IMR-90 (cell line): ENCODE measurements around the gene CDH1. TPM values are rescaled to one million over a fixed set of nuclear protein-coding genes. Genes with fewer than 3 reads are reported as not detected.

ENCODE experiments used
- ATAC-seq: fragments of 200-7000 bp; cut with Tn5 transposase; 2 replicates; pipeline ENCODE4 v1.9.1; 2020; ENCODE audit warnings: low read depth, mild to moderate bottlenecking, moderate library complexity
- BruUV-seq: library from RNA; stranded (reverse); fragments of 400-500 nt; replicated peaks from 2 replicates; lab custom pipeline; 2021; lab: Mats Ljungman, UMichigan
- CTCF ChIA-PET: fragments of 300-600 bp; formaldehyde crosslinking; extraction: SDS; loops from one replicate; lab custom pipeline; 2021; ENCODE audit warnings: antibody characterized with exemption; lab: Yijun Ruan, JAX
- POLR2A ChIA-PET: fragments of 300-600 bp; sonication (Branson Sonifier 250); formaldehyde crosslinking; loops from one replicate; lab custom pipeline; 2022; ENCODE audit warnings: antibody characterized with exemption; ENCODE audit not compliant: unreplicated experiment; lab: Charles Lee
- DNase-seq: peaks from one replicate; pipeline ENCODE4 v3.0.0; 2013
- H2AFZ ChIP-seq: replicated peaks from 2 replicates; pipeline ENCODE3; 2013; ENCODE audit warnings: low read length, mild to moderate bottlenecking; ENCODE audit not compliant: poor library complexity
- H2AK5ac ChIP-seq: 2 replicates; pipeline ENCODE4 v1.6.1; 2013; ENCODE audit warnings: low read depth, low read length, inconsistent platforms
- H2AK9ac ChIP-seq: replicated peaks from 2 replicates; pipeline ENCODE3; 2013; ENCODE audit warnings: mild to moderate bottlenecking, low read depth, low read length, moderate library complexity; ENCODE audit not compliant: poor library complexity
- H2BK120ac ChIP-seq: 2 replicates; pipeline ENCODE4 v1.6.1; 2013; ENCODE audit warnings: low read depth, low read length, inconsistent platforms
- H2BK15ac ChIP-seq: 3 replicates; pipeline ENCODE4 v1.6.1; 2013; ENCODE audit warnings: low read depth, low read length, inconsistent platforms
- H2BK20ac ChIP-seq: 2 replicates; pipeline ENCODE4 v1.6.1; 2013; ENCODE audit warnings: low read depth, mild to moderate bottlenecking, inconsistent platforms, low read length, moderate library complexity
- H2BK5ac ChIP-seq: 2 replicates; pipeline ENCODE4 v1.6.1; 2013; ENCODE audit warnings: mild to moderate bottlenecking, low read depth, low read length, inconsistent platforms; ENCODE audit not compliant: poor library complexity, severe bottlenecking
- H3K14ac ChIP-seq: replicated peaks from 2 replicates; pipeline ENCODE4 v1.6.1; 2013; ENCODE audit warnings: low read depth, low read length, inconsistent platforms
- H3K18ac ChIP-seq: 2 replicates; pipeline ENCODE4 v1.6.1; 2013; ENCODE audit warnings: low read depth, low read length, control low read depth
- H3K23ac ChIP-seq: 2 replicates; pipeline ENCODE4 v1.6.1; 2013; ENCODE audit warnings: low read depth, low read length, inconsistent platforms
- H3K27ac ChIP-seq: 2 replicates; pipeline ENCODE4 v1.5.1; 2013; ENCODE audit warnings: mild to moderate bottlenecking, control low read depth, low read length; ENCODE audit not compliant: insufficient read depth
- H3K27me3 ChIP-seq: 2 replicates; pipeline ENCODE4 v1.6.1; 2013; ENCODE audit warnings: low read length; ENCODE audit not compliant: control insufficient read depth, insufficient read depth
- H3K36me3 ChIP-seq: 2 replicates; pipeline ENCODE4 v1.6.1; 2013; ENCODE audit warnings: low read length, mixed read lengths; ENCODE audit not compliant: control insufficient read depth, insufficient read depth
- H3K4ac ChIP-seq: 2 replicates; pipeline ENCODE4 v1.6.1; 2013; ENCODE audit warnings: low read depth, low read length, inconsistent platforms
- H3K4me1 ChIP-seq: 2 replicates; pipeline ENCODE4 v1.6.1; 2013; ENCODE audit warnings: low read length, mixed read lengths; ENCODE audit not compliant: control insufficient read depth, insufficient read depth
- H3K4me2 ChIP-seq: 2 replicates; pipeline ENCODE4 v1.6.1; 2013; ENCODE audit warnings: low read depth, mild to moderate bottlenecking, control low read depth, low read length, moderate library complexity
- H3K4me3 ChIP-seq: 2 replicates; pipeline ENCODE4 v1.5.1; 2013; ENCODE audit warnings: low read depth, mild to moderate bottlenecking, control low read depth, low read length, moderate library complexity; ENCODE audit not compliant: insufficient read depth
- H3K56ac ChIP-seq: 2 replicates; pipeline ENCODE4 v1.6.1; 2013; ENCODE audit warnings: low read length, inconsistent platforms; ENCODE audit not compliant: insufficient read depth; ENCODE audit errors: extremely low read depth
- H3K79me1 ChIP-seq, 2 experiments: 2 replicates each; pipeline ENCODE4 v1.6.1; 2013; ENCODE audit warnings: low read length in 2 of 2, inconsistent platforms in 1 of 2, low read depth in 1 of 2
- H3K9ac ChIP-seq: 2 replicates; pipeline ENCODE4 v1.6.1; 2013; ENCODE audit warnings: low read depth, low read length, control low read depth
- H3K9me1 ChIP-seq: 2 replicates; pipeline ENCODE4 v1.6.1; 2013; ENCODE audit warnings: low read length, inconsistent platforms; ENCODE audit not compliant: insufficient read depth
- H3K9me3 ChIP-seq: 2 replicates; pipeline ENCODE4 v1.6.1; 2013; ENCODE audit warnings: low read length; ENCODE audit not compliant: control insufficient read depth, insufficient read depth
- H4K20me1 ChIP-seq: 2 replicates; pipeline ENCODE4 v1.6.1; 2013; ENCODE audit warnings: low read length, inconsistent platforms; ENCODE audit not compliant: insufficient read depth
- H4K5ac ChIP-seq: 2 replicates; pipeline ENCODE4 v1.6.1; 2013; ENCODE audit warnings: mild to moderate bottlenecking, low read depth, low read length, control low read depth
- H4K8ac ChIP-seq, 2 experiments: 2 replicates each; pipeline ENCODE4 v1.6.1; 2013; ENCODE audit warnings: low read depth in 2 of 2, low read length in 2 of 2, control low read depth in 1 of 2, inconsistent platforms in 1 of 2
- H4K91ac ChIP-seq: 2 replicates; pipeline ENCODE4 v1.6.1; 2013; ENCODE audit warnings: low read depth, low read length, inconsistent platforms; ENCODE audit not compliant: insufficient read depth
- BHLHE40 ChIP-seq: fragments of 150-350 bp; IDR thresholded peaks from 2 replicates; pipeline ENCODE4 v1.6.1; 2016; ENCODE audit warnings: mild to moderate bottlenecking, low read depth, low read length
- CEBPB ChIP-seq: IDR thresholded peaks from 2 replicates; pipeline ENCODE4 v1.6.1; 2012; ENCODE audit warnings: low read depth, low read length, improper control_type of control experiment
- CHD1 ChIP-seq: IDR thresholded peaks from 2 replicates; pipeline ENCODE4 v1.6.1; 2012; ENCODE audit warnings: low read depth, low read length, improper control_type of control experiment
- ELK1 ChIP-seq: fragments of 150-350 bp; IDR thresholded peaks from 2 replicates; pipeline ENCODE4 v1.6.1; 2016; ENCODE audit warnings: low read depth, mild to moderate bottlenecking, low read length, moderate library complexity, borderline replicate concordance
- MAZ ChIP-seq: IDR thresholded peaks from 2 replicates; pipeline ENCODE4 v1.6.1; 2012; ENCODE audit warnings: low read depth, mild to moderate bottlenecking, low read length, improper control_type of control experiment, moderate library complexity, borderline replicate concordance
- POLR2A ChIP-seq: IDR thresholded peaks from 2 replicates; pipeline ENCODE4 v1.6.1; 2012; ENCODE audit warnings: mild to moderate bottlenecking, low read depth, low read length
- RFX5 ChIP-seq: IDR thresholded peaks from 2 replicates; pipeline ENCODE4 v1.8.0; 2012; ENCODE audit warnings: low read depth, mild to moderate bottlenecking, low read length, moderate library complexity
- WGBS, 2 experiments: methylation state at CpG; one replicate each; pipeline versions ENCODE4 v1.1.5 to v1.1.7; 2013; ENCODE audit warnings: missing lambda C conversion rate in 2 of 2; ENCODE audit not compliant: insufficient read length in 1 of 2; ENCODE audit errors: extremely low coverage in 2 of 2; 5-methylcytosine and 5-hydroxymethylcytosine counted together
- dilution Hi-C: fragments of 300-500 bp; cut with HindIII; formaldehyde crosslinking; loops from one replicate; pipeline ENCODE4 v1.14.3; 2018; ENCODE audit warnings: low sequenced_read_pairs; ENCODE audit not compliant: unreplicated experiment
- in situ Hi-C: fragments of 300-500 bp; cut with MboI; formaldehyde crosslinking; loops from 3 replicates; pipeline ENCODE4 v1.14.3; 2019; ENCODE audit warnings: low sequenced_read_pairs, inconsistent platforms, mixed read lengths
- intact Hi-C: fragments of 100-400 bp; cut with micrococcal nuclease; formaldehyde crosslinking; loops from 2 replicates; pipeline ENCODE4 v1.10.0; 2022
- polyA plus RNA-seq, 3 experiments: library from polyadenylated mRNA; depleted of rRNA; stranded (reverse); fragments of >200 nt; gene quantifications; 2 replicates each; pipeline ENCODE4 v1.2.3, GENCODE V29; 2012; ENCODE audit warnings: low replicate concordance in 1 of 3
- total RNA-seq: library from RNA; depleted of rRNA; stranded (reverse); fragments of >200 nt; gene quantifications from 2 replicates; pipeline ENCODE4 v1.2.3, GENCODE V29; 2012
- TF ChIP-seq, protein P1 (sequence below): conservative IDR thresholded peaks from 2 replicates; pipeline ENCODE4 v1.5.1; 2012; ENCODE audit warnings: mild to moderate bottlenecking, low read depth, low read length, improper control_type of control experiment
- TF ChIP-seq, protein P2 (sequence below): fragments of 150-350 bp; IDR thresholded peaks from 2 replicates; pipeline ENCODE4 v1.6.1; 2017; ENCODE audit warnings: mild to moderate bottlenecking, antibody characterized with exemption, low read length, low read depth

Gene CDH1
- total and polyA plus RNA-seq, 2 of the 4 experiments (the other 2 are of a cell fraction): under 0.01 TPM; not detected in 1

DNA sequence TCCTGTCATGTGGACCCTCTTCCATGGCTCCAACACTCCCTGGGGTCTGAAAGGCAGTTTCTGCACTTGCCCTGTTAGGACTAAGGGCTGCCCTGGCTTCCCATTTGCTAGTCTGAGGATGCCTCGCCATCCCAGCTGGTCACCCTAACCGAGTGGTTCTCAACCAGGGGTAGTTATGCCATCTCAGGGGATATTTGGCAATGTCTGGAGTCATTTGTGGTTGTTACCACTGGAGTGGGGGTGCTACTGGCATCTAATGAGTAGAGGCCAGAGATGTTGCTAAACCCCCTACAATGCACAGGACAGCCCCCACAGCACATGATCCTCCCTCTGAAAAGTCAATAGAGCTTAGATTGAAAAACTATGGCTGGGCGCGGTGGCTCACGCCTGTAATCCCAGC, 26.9 kb upstream of the CDH1 start:
- no peak overlapping the region for H3K56ac ChIP-seq
- dilution Hi-C loops: no loop called here
- H3K27ac ChIP-seq: no peak overlapping the region
- H2BK15ac ChIP-seq: no peak overlapping the region
- no peaks in the 10 kb centered on the region for H3K79me1 ChIP-seq
- in situ Hi-C loops: no loop called here
- H3K27me3 ChIP-seq: peaks cover 18% of the 10 kb centered on the region
- no peak overlapping the region for H2BK5ac ChIP-seq
- no peak overlapping the region for H3K23ac ChIP-seq
- H3K18ac ChIP-seq: no peak overlapping the region
- no peak overlapping the region for H2AFZ ChIP-seq
- no TSS peak for BruUV-seq
- H3K14ac ChIP-seq: no peak overlapping the region
- CTCF ChIA-PET: no interaction called here
- H4K20me1 ChIP-seq: no peaks in the 10 kb centered on the region
- H3K9me3 ChIP-seq: no peaks in the 10 kb centered on the region
- ATAC-seq (no peak), DNase-seq (no peak)
- no peak overlapping the region for H4K8ac ChIP-seq
- H3K4me3 ChIP-seq: no peak overlapping the region
- no peak overlapping the region for H4K5ac ChIP-seq
- peaks cover 2% of the 10 kb centered on the region; the same call in 1 of the 2 replicates for H3K4me1 ChIP-seq
- no peak overlapping the region for H2AK9ac ChIP-seq
- intact Hi-C loops: no loop called here
- no peak overlapping the region for H3K4ac ChIP-seq
- no peak overlapping the region for H2BK120ac ChIP-seq
- no peak overlapping the region for H2AK5ac ChIP-seq
- H3K36me3 ChIP-seq: no peaks in the 10 kb centered on the region
- WGBS, 2 experiments: no CpG with 5 or more reads among the region's 5 CpGs
- no peak overlapping the region for H4K91ac ChIP-seq
- POLR2A ChIA-PET: no interaction called here
- no peak overlapping the region for H3K4me2 ChIP-seq
- TF ChIP-seq MAZ (no peak), ELK1 (no peak), BHLHE40 (no peak), RFX5 (no peak), POLR2A (no peak), CEBPB (no peak), CHD1 (no peak)
- TF ChIP-seq, protein P1, sequence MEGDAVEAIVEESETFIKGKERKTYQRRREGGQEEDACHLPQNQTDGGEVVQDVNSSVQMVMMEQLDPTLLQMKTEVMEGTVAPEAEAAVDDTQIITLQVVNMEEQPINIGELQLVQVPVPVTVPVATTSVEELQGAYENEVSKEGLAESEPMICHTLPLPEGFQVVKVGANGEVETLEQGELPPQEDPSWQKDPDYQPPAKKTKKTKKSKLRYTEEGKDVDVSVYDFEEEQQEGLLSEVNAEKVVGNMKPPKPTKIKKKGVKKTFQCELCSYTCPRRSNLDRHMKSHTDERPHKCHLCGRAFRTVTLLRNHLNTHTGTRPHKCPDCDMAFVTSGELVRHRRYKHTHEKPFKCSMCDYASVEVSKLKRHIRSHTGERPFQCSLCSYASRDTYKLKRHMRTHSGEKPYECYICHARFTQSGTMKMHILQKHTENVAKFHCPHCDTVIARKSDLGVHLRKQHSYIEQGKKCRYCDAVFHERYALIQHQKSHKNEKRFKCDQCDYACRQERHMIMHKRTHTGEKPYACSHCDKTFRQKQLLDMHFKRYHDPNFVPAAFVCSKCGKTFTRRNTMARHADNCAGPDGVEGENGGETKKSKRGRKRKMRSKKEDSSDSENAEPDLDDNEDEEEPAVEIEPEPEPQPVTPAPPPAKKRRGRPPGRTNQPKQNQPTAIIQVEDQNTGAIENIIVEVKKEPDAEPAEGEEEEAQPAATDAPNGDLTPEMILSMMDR: no peak
- TF ChIP-seq, protein P2, sequence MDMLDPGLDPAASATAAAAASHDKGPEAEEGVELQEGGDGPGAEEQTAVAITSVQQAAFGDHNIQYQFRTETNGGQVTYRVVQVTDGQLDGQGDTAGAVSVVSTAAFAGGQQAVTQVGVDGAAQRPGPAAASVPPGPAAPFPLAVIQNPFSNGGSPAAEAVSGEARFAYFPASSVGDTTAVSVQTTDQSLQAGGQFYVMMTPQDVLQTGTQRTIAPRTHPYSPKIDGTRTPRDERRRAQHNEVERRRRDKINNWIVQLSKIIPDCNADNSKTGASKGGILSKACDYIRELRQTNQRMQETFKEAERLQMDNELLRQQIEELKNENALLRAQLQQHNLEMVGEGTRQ: no peak
- H3K9me1 ChIP-seq: no peaks in the 10 kb centered on the region
- no peak overlapping the region for H2BK20ac ChIP-seq
- no peak overlapping the region for H3K9ac ChIP-seq
